GM18498 (cell line): ENCODE results near the gene HOXA3.

Source experiments
- ATAC-seq: cut with Tn5 transposase; IDR thresholded peaks from one replicate; pipeline ENCODE4 v1.9.1; 2021; ENCODE audit warnings: mild to moderate bottlenecking, moderate library complexity; ENCODE audit not compliant: unreplicated experiment

Gene HOXA3

DNA sequence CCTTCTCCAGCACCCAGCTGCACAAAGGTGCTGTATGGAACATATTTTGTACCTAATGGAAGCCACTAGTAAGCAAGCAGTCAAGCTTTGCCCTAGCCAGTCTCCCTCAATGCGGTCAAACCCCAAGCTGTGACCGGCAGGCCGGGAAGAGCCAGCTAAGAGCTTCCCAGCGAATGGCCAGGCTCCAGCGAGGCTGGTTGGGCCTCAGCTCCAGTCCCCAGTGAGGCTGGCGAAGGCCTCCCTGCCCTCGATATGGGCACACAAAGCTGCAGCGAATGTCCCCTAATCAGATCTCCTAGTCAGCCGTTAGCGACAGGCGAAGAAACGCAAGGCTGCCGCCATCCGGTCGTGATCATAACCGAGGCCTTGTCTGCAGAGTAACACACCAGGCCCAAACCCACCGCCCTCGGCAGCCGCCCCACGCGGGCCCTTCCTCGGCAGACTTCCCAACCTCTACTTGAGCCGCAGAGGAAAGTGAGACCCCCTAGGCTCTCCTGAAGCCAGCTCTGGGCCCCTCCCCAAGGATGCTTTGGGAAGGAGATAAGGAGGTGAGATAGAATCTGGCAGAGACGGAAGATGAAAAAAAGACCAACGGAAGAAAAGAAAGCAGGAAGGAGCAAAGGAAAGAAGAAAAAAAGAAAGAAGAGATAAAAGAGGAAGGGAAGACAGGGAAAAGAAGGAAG, 16.0 kb upstream of the HOXA3 start:
- no peak for ATAC-seq

DNA sequence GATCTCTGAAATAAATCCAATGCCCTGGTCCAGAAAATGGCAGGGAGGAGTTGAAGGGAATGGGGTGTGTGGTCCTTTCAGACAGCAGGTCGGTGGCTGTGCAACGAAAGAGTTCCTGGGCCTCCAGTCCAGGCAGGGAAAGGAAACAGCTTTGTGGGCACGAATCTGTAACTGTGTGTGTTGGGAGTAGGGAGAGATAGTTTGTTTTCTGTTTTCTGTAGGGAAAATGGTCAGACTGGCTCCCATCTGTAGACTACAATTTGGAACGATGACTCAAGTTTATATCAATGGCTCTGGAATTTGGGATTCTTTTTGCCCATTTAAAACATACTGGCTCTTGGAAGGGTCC, 15.5 kb upstream of the HOXA3 start:
- no peak for ATAC-seq

DNA sequence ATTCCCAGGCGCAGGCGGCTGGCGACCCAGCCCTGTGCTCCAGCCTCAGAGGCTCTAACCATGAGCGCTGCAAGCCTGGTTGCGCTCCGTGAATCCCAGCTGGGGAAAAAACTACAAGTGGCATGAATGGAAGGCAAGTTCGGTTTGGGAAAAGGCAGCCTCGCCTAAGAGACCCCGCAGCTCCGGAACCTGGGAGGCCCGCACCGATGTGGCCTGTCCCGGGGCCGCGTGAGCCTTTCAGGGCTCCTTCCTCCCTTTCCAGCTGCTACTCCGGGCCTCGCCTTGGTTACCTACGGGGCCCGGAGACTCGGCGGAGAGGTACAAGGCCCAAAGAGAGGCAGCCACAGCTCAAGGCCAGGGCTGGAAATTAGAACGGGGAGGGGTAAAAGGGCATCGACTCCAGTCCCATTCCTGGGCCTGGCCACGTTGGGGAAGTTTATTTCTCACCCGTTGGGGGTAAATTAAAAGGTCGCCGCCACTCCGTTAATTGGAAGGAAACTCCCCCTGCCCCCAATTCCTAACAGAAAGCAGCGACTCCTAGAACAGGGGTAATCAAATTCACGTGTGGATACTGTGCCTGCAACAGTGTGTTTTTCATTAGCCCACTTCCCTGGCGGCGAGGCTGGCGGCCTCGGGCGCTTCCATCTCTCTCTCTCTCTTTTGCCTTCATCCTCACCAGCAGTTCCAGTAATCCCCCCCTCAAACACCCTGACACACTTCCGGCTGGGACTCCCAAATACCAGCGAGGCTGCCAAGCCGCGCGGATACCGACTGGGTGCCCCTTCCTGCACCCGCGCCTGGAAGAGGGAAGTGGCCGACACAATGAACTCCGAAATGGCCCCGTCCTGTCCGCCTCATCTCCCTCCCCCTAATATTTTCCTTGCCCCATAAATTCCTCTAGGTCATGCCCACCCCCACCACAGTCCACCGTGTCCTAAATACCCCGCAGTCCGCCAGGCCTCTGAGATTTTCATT, 14.4 kb upstream of the HOXA3 start:
- no peak for ATAC-seq

DNA sequence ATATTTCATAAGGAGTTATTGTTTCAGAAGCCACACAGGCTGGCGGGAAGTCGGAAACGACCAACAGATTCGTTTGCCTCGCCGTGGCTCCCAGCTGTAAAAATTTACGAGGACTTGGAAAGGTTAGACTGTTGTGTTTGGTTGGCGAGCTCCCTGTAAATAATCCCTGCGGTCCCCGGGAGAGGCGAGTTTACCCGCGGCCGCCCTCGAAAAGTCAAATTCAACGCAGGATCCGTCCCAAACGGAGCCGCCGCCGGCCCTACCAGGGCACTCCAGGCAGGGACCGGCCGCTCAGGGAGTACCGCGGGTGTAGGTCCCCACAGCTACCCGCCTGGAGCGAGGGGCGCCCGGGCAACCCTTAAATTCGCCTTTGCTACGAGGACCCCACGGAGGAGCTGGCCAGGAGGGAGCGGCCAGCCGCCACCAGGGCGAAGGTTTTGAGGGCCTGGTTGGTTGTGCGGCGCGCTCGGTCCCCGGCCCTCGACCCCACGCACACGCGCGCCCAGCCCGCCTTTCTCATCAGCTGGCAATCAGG, 13.7 kb upstream of the HOXA3 start:
- ATAC-seq, result no peak

DNA sequence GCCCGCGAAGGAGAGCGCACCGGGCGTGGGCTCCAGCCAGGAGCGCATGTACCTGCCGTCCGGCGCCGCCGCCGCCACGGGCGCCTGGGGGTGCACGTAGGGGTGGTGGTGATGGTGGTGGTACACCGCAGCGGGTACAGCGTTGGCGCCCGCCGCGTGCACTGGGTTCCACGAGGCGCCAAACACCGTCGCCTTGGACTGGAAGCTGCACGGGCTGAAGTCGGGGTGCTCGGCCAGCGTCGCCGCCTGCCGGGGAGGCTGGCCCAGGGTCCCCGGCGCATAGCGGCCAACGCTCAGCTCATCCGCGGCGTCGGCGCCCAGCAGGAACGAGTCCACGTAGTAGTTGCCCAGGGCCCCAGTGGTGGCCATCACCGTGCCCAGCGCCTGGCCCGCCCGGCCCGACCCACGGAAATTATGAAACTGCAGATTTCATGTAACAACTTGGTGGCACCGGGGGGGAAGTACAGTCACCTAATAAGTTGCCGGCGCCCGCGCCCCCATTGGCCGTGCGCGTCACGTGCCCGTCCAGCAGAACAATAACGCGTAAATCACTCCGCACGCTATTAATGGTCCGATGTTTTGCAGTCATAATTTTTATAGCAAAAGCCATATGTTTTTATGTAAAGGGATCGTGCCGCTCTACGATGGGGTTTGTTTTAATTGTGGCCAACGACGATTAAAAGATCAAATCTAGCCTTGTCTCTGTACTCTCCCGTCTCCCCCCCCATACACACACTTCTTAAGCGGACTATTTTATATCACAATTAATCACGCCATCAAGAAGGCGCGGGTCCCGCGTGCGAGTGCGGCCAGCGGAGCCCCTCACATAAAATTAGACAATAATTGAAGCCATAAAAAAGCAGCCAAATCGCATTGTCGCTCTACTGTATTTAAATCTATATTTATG, 13.0 kb upstream of the HOXA3 start, which contains the start of gene HOXA9:
Gene HOXA9, minus strand, starts transcription at position 449 of the 907 bp plus-strand sequence. Its CDS starts 80 bp downstream, at position 369.
- no peak for ATAC-seq

DNA sequence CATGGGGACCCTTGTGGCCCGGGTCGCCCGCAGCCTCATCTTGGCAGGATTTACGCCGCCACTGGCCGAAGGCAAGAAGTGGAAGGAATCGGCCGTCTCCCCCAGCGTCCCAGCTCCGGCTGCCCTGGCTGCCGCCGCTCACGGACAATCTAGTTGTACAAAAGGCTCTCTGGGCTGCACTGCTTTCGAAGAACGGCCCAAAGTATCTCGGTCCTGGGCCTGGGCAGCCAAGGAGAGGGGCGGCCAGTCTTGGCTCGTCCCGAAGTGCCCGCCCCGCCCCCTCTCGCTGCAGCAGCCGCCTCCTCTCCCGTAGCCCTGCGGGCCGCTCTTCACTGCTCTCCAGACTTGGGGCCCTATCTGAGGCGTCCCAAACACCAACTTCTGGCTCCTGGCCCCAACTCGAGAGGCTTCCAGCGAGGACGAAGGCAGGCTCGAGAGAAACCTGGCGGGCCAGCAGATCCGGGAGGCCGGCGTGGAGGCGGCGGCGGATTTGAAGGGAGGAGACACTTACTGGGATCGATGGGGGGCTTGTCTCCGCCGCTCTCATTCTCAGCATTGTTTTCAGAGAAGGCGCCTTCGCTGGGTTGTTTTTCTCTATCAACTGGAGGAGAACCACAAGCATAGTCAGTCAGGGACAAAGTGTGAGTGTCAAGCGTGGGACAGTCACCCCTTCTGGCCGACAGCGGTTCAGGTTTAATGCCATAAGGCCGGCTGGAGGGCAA, 12.1 kb upstream of the HOXA3 start:
- ATAC-seq, result no peak

DNA sequence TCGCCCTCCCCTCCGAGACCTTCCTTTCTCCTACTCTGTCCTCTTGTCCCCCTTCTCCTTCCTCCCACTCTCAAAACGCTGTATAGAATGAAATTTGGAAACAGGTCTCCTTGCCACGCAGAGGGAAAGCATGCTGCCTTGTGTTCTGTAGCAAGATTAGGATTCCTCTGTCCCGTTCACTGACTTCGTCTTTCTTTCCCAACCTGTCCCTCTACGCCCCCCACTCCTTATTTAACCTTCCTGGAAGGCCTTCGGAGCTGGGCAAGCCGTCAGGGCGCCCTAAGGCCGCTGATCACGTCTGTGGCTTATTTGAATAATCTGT, 11.6 kb upstream of the HOXA3 start:
- ATAC-seq, result no peak

DNA sequence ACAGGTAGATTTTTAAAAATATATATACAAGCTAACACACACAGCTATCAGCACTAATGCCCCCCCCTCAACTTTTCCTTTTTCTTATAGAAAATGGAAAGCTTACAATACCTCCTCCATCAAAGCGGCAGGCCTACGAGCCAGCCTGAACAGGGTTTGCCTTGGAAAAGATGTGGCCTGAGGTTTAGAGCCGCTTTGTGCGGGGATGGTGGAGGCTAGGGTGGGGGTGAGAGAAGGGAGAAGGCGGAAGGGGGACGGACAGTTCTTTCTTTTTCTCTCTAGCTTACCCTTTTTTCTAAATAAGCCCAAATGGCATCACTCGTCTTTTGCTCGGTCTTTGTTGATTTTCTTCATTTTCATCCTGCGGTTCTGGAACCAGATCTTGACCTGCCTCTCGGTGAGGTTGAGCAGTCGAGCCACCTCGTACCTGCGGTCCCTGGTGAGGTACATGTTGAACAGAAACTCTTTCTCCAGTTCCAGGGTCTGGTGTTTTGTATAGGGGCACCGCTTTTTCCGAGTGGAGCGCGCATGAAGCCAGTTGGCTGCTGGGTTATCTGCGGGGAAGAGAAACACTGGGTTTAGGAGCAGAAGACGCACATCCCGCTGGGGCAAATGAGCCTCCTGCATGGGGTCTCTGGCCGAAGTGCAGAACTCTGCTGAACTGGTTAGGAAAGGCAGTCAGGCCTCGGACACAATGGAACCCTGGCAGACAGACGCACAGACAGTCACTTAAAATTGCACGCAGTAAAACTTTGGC, 11.1 kb upstream of the HOXA3 start:
- ATAC-seq, result no peak

DNA sequence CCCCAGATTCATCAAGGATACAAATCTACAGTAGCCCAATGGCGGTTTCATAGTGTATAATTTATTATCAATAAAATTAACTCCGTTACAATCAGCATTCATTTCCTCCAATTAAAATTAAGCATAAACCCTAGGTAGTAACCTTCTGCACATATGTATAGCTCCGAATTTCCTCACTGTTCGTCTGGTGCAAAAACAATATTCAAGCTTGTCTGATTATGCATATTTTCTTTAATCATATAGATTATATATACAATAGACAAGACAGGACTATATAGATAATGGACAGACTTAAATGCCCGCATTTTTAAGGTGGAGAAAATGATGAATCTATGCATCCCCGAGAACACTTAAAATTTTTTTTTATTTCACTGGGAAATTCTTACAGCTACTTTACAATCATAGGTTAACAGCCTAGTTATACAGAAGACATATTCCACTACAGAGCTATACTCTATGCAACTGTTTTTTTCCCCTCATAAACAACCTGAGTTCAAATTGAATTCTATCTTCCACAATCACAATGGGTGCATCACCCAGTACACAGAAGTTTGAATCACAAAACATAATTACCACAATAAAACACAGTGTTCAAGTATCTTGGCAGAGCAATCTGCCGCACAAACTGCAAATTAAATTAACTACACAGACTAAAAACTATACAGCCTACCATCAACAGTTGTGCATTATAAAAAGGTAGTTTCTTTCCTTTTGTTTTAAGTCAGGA, 10.3 kb upstream of the HOXA3 start:
- no peak for ATAC-seq

DNA sequence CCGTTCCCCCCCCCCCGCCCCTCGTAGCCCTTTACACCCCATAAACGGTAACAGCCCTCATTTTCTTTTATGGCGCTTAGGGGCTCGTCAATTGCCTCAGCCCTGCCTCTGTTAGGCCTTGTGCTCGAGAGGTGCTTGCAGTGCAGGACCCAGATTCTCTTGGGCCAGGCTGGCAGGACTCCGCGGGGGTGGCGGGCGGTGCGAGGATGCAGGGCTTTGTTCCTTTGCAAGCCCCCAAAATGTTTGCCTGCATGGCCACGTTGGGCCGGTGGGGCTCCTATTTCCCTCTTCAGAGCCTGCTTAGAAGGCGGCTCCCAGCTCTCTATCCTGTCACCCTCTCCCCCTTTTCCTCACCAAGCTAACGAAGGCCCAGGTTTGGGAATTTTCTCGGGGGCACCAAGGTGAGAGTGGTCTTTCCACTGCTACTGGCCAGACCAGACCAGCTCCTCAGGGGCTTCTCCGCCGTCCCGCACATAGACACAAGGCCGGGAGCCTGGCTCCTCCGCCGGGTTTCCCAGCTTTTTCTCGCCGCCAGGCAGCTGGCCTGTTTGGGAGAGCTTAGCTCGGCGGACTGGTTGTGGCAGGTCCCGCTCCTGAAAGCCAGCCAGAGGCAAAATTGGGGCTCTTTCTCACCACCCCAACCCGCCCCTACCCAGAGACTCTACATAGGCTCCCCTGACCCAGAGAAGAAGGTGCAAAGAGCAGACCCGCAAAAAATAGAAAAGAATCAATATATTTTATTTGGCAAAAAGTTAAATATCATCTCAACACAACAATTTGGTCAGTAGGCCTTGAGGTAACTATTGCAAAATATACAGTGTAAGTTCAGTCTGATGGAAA, 9.6 kb upstream of the HOXA3 start:
- ATAC-seq, result no peak

DNA sequence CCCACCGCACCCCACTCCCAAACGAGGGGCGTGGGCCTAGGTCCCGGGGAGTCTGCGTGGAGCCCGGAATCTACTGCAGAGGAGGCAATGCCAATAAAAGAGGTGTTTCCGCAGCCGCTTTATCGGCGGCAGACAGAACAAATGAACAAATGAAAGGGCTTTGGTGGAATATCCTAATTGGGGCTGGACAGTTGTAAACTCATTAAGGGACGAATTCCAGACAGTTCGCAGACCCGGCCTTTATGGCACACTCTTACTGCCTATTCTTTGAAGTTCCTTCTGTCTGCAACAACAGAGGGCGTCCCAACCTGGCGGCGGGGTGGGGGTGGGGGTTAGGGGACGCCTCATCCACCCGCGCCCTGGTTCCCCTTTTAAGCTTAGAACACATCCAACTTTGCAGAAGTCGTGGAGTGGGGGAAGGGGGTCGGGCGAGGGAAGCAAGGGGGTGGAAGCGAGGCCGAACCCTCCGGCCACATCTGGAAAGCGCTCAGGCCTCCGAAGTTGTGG, 8.9 kb upstream of the HOXA3 start:
- ATAC-seq, result no peak

DNA sequence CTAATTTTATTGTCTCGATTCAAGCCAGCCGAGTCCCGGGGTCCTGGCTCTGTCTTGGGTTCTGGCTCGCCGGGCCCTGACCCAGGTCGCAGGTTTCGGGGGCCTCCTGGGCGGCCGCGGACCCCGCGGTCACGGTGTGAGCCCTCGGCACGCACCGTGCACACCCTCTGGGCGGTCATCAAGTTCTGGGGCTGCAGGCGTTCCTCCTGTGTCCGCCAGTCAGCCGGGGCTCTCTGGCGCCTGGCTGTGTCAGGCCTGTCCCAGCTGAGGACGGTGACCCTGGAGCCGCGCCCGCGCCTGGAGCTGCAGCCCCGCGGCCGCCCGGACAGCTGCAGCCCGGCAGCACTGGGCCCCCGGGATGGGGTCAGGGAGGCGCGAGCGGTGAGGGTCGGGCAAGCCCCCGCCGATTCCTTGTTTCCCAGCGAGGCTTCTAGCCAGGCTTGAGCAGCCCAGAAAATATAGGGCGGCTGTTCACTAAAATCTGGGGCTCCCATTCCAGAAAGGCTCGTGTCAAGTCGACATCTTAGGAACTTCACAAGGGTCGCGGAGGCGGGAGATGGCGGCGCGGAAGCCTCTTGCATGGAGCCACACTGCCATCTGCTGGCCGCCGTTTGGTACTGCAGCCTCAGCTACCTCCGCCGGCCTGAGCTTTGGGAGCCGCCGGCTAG, 8.3 kb upstream of the HOXA3 start:
- peak; percentile 62 for ATAC-seq

DNA sequence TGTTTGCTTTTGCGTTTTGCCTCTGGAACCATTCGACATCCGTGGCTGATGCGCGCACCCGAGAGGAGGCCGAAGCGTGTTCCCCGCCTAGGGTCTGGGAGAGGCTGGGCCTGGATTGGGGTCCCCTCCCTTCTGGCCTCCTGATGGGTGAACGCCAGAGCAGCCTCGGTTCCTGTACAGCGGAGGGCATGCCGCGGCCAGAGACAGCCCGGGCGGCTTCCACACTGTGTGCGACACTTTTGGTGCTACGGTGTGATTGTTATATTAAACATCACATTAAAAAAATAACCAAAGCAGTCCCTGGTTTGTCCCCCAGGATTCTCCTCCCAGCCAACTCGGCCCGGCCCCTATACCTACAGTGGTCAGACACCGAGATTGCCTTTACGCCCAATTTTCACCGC, 7.8 kb upstream of the HOXA3 start:
- no peak for ATAC-seq

DNA sequence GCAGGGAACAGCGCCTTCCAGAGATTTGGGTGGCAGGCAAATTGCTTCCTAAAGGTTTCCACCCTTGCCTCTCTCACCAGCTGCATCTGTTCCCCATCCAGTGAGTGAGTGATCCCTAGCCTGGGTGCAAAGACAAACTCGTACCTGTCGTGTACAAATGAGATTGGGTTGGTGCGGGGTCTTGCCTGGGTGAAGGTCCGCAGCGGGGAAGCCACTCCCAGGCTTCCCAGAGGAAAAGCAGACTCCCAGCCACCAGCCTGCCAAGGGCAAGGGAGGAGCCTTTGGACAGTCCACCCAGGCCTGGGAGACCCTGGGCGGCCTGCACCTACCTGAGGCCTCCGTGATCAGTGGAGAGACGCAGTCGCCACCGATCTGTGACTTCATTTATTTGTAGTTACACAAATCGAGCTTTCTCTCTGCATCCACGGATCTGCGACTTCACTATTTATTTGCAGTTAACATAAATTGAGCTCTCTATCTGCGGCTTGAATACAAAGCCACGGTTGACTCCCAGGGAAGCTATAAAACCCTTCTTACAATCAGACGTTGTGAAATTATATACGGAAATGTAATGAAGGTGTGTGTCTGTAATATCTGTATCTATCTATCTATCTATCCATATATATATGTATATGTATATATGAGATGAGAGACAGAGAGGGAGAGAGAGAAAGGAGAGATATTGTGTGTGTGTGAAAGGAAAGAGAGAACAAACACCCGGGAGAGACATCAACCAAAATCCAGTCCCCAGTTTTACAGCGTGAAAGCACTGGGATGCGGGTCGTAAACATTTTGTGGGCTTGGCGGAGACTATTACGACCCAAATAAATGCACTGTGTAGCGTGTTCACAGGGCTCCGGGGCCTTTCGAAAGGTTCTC, 7.1 kb upstream of the HOXA3 start:
- no peak for ATAC-seq

DNA sequence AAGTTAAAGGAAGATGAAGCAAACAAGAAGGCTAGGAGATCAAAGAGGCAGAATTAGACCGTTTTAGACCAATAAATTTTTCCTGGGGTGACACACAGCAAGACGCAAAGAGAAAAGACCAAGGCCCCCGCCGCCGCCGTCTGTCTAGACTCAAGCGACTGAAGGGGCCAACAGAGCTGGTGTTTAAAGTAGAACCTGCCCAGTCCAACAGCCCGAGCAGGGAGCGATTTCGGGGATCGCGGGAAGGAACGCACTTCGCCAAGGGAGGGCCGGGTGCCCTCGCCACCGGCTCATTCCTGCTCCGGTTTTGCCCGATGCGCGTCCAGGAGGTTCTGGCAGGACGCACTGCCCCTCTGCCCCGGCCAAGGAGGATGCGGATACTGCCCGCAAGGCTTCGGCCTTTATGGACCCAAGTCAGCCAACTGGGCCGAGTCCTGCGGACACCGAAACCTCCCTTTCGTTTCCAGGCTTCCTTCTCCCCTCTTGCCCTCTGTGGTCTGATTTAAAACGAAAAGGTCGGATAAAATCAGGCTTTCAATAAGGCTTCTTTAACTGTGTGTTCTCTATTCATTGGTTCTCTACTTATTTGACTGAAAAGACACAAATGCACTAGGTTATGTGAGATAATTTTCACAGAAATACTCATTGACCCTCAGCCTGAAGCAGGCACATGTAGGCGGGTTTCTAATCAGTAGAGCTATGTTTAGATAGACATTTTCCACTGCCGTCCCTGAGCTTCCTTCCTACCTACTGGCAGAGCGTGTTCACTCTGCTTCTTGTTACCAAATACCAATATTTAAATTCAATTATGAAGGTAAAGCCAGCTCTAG, 6.3 kb upstream of the HOXA3 start:
- no peak for ATAC-seq
